ENCODE results near the gene CD151.

GRCh38 chr11:847876-848275 is 15.1 kb downstream of the CD151 start:
- TF ChIP-seq, protein P1, sequence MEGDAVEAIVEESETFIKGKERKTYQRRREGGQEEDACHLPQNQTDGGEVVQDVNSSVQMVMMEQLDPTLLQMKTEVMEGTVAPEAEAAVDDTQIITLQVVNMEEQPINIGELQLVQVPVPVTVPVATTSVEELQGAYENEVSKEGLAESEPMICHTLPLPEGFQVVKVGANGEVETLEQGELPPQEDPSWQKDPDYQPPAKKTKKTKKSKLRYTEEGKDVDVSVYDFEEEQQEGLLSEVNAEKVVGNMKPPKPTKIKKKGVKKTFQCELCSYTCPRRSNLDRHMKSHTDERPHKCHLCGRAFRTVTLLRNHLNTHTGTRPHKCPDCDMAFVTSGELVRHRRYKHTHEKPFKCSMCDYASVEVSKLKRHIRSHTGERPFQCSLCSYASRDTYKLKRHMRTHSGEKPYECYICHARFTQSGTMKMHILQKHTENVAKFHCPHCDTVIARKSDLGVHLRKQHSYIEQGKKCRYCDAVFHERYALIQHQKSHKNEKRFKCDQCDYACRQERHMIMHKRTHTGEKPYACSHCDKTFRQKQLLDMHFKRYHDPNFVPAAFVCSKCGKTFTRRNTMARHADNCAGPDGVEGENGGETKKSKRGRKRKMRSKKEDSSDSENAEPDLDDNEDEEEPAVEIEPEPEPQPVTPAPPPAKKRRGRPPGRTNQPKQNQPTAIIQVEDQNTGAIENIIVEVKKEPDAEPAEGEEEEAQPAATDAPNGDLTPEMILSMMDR (IDR thresholded peaks at IDR 0.05): no peak
- no peak for TF ChIP-seq POLR2A (IDR thresholded peaks at IDR 0.05)
- no peak for TF ChIP-seq POLR2AphosphoS5 (IDR thresholded peaks at IDR 0.05)
- TF ChIP-seq EP300 (IDR thresholded peaks at IDR 0.05): no peak

All from gastroesophageal sphincter (tissue), 3 donors.